NCI-H2107 (cell line): Measurements from ENCODE around the gene COL4A1.

Experiments
- DNase-seq: peaks from one replicate; lab custom pipeline; 2025; lab: John Stamatoyannopoulos, UW

The COL4A1 gene

GRCh38 chr13:110217811-110218210 is 89.1 kb downstream of the COL4A1 start:
- no peak for DNase-seq

- no peak for DNase-seq
Measured at GRCh38 chr13:110217085-110217484, 89.9 kb downstream of the COL4A1 start.

GRCh38 chr13:110216398-110217041 is 90.4 kb downstream of the COL4A1 start:
- DNase-seq, result no peak

- no peak for DNase-seq
Measured at GRCh38 chr13:110216006-110216397, 91.0 kb downstream of the COL4A1 start.

GRCh38 chr13:110215606-110216005 is 91.4 kb downstream of the COL4A1 start:
- no peak for DNase-seq

GRCh38 chr13:110214637-110215036 is 92.3 kb downstream of the COL4A1 start:
- no peak for DNase-seq

- DNase-seq, result no peak
Measured at GRCh38 chr13:110213461-110214074, 93.4 kb downstream of the COL4A1 start.

GRCh38 chr13:110212529-110212928 is 94.4 kb downstream of the COL4A1 start:
- DNase-seq, result no peak

GRCh38 chr13:110211735-110212134 is 95.2 kb downstream of the COL4A1 start:
- DNase-seq, result no peak

- DNase-seq, result no peak
Measured at GRCh38 chr13:110211046-110211445, 95.9 kb downstream of the COL4A1 start.

- DNase-seq, result no peak
Measured at GRCh38 chr13:110210604-110210985, 96.4 kb downstream of the COL4A1 start.

- DNase-seq, result no peak
Measured at GRCh38 chr13:110209950-110210603, 96.9 kb downstream of the COL4A1 start.

GRCh38 chr13:110208116-110208515 is 98.8 kb downstream of the COL4A1 start:
- DNase-seq, result no peak

- no peak for DNase-seq
Measured at GRCh38 chr13:110206996-110207395, 100.0 kb downstream of the COL4A1 start.

- DNase-seq, result no peak
Measured at GRCh38 chr13:110206185-110206584, 100.8 kb downstream of the COL4A1 start.

GRCh38 chr13:110201114-110201513 is 105.8 kb downstream of the COL4A1 start:
- no peak for DNase-seq

- no peak for DNase-seq
Measured at GRCh38 chr13:110200276-110200870, 106.6 kb downstream of the COL4A1 start.

GRCh38 chr13:110199046-110199831 is 107.7 kb downstream of the COL4A1 start:
- DNase-seq, result no peak

GRCh38 chr13:110197471-110197870 is 109.5 kb downstream of the COL4A1 start:
- no peak for DNase-seq

- DNase-seq, result no peak
Measured at GRCh38 chr13:110197026-110197425, 109.9 kb downstream of the COL4A1 start.

- no peak for DNase-seq
Measured at GRCh38 chr13:110195547-110196485, 111.1 kb downstream of the COL4A1 start.
